Upper lobe of right lung (tissue), 1 donor: ENCODE data around the gene RPL3. TPM values are rescaled to one million over a fixed set of nuclear protein-coding genes. Genes with fewer than 3 reads are reported as not detected.

Experiments
- ATAC-seq: fragments of 200-7000 bp; cut with Tn5 transposase; one replicate; pipeline ENCODE4 v1.9.1; 2020; ENCODE audit warnings: mild to moderate bottlenecking, moderate library complexity
- DNase-seq: peaks from one replicate; pipeline ENCODE4 v3.0.0-alpha.2; 2020
- H3K27ac ChIP-seq: fragments of 200-600 bp; one replicate; pipeline ENCODE4 v1.8.0; 2022
- H3K27me3 ChIP-seq: fragments of 200-600 bp; one replicate; pipeline ENCODE4 v1.8.0; 2022; ENCODE audit warnings: mild to moderate bottlenecking
- H3K36me3 ChIP-seq: fragments of 200-600 bp; one replicate; pipeline ENCODE4 v1.8.0; 2022
- H3K4me1 ChIP-seq: fragments of 200-600 bp; one replicate; pipeline ENCODE4 v1.8.0; 2022
- H3K4me3 ChIP-seq: fragments of 200-600 bp; one replicate; pipeline ENCODE4 v1.8.0; 2022; ENCODE audit warnings: mild to moderate bottlenecking
- H3K9me3 ChIP-seq: fragments of 200-600 bp; one replicate; pipeline ENCODE4 v1.8.0; 2022
- intact Hi-C: fragments of 100-400 bp; cut with DNase I; formaldehyde crosslinking; loops from one replicate; pipeline ENCODE4 v1.11.0; 2022
- total RNA-seq: library from RNA; stranded (reverse); fragmentation: NEBNext Ultra II Directional; extraction: Animal tissue kit (Norgen Biotek cat#: 25700); gene quantifications from one replicate; pipeline ENCODE4 v1.2.1, GENCODE V29; 2021
- TF ChIP-seq, protein P1 (sequence below): fragments of 200-600 bp; IDR thresholded peaks from one replicate; pipeline ENCODE4 v1.8.0; 2022; ENCODE audit warnings: antibody characterized with exemption
- donor health status: DM: no; HTN: yes; CAD: no; lungs with severe emphysema.

Gene RPL3
- total RNA-seq, 1 donor from 2014 or later, result 1,573 TPM

DNA sequence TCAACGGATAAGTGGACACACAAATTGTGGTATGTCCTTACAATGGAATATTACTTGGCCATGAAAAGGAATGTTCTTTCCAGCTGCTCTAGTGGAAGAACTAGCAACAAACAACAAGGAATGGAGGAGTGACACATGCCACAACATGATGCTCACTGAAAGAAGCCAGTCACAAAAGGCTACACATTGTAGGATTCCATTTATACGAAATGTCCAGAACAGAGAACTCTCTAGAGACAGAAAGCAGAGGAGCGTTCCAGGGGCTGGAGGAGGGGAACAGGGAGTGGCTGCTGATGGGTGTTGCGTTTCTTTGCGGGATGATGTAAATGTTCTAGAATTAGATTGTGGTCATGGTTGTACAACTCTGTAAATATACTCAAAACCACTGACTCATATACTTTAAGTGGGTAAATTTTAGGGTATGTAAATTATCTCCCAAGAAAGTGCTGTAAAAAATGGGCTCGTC lies 42.2 kb downstream of the RPL3 start:
- intact Hi-C loops, result no loop called here

DNA sequence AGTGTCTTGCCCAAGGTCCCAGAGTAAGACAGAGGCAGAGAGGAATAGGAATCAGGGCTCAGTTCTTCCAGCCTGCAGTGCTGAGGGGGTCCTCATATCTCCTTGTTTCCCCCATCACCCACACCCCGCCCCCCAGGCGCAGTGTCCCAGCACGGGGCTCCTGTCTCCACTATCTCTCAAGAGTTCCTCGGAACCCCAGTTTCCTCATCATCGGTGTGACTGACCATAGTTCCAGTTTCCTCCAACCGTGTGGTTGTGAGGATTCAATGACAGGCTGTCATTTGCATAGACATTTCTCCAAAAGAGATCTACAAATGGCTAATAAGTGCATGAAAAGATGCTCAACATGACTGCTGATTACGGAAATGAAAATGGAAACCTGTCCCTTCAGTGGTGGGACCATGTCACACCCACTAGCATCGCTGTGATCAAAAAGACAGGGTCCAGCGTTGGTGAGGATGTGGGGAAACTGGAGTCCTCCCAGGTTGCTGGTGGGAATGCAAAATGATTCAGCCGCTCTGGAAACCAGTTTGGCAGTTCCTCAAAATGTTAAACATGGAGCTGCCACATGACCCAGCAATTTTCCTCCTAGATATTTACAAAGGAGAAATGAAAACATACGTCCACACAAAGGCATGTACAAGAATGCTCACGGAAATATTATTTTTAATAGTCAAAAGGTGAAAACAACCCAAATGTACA lies 42.8 kb downstream of the RPL3 start:
- H3K9me3 ChIP-seq, result no peaks in the 10 kb centered on the region
- no peak overlapping the region for H3K27ac ChIP-seq
- DNase-seq (no peak), ATAC-seq (no peak)
- TF ChIP-seq, protein P1, sequence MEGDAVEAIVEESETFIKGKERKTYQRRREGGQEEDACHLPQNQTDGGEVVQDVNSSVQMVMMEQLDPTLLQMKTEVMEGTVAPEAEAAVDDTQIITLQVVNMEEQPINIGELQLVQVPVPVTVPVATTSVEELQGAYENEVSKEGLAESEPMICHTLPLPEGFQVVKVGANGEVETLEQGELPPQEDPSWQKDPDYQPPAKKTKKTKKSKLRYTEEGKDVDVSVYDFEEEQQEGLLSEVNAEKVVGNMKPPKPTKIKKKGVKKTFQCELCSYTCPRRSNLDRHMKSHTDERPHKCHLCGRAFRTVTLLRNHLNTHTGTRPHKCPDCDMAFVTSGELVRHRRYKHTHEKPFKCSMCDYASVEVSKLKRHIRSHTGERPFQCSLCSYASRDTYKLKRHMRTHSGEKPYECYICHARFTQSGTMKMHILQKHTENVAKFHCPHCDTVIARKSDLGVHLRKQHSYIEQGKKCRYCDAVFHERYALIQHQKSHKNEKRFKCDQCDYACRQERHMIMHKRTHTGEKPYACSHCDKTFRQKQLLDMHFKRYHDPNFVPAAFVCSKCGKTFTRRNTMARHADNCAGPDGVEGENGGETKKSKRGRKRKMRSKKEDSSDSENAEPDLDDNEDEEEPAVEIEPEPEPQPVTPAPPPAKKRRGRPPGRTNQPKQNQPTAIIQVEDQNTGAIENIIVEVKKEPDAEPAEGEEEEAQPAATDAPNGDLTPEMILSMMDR, result no peak
- H3K36me3 ChIP-seq, result no peaks in the 10 kb centered on the region
- intact Hi-C loops, result no loop called here
- peaks cover 7% of the 10 kb centered on the region for H3K4me1 ChIP-seq
- no peaks in the 10 kb centered on the region for H3K27me3 ChIP-seq
- no peak overlapping the region for H3K4me3 ChIP-seq

More for the DNA sequence above, 42.2 kb downstream of the RPL3 start:
- DNase-seq, result no peak
- peak; percentile 71 for ATAC-seq
- no peak overlapping the region for H3K27ac ChIP-seq
- peaks cover 13% of the 10 kb centered on the region for H3K4me1 ChIP-seq
- no peak overlapping the region for H3K4me3 ChIP-seq
- no peaks in the 10 kb centered on the region for H3K27me3 ChIP-seq
- no peaks in the 10 kb centered on the region for H3K9me3 ChIP-seq
- TF ChIP-seq, protein P1, result no peak
- H3K36me3 ChIP-seq, result no peaks in the 10 kb centered on the region

DNA sequence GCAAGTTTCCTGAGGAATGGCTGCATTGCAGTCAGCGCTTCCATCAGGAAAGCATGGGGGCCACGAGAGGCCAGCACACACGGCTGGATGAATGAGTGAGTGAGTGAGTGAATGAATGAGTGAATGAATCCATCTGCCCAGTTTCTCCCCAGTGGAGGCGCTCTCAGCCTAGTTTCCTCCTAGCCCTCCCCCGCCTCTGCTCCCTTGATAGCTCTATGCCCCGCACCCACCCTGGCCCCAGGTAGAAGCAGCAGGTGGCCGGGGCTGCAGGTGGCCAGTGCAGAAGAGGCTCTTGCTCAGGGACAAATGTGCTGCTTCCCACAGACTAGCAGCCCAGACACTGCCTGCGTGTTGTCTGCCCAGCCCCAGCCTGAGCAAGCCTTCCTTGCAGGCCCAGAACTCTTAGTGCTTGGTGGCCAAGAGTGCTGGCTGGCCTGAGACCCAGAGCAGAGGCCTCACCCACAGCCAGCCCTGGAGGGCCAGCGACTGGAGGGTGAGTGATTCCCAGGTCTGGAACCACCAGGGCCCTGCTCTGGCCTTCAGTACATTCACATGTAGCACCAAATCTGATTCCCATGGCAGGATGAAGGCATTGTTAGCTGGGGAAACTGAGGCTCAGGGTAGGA lies 43.5 kb downstream of the RPL3 start:
- Histone ChIP-seq H3K36me3 (no peaks in the 10 kb centered on the region), H3K4me3 (no peak overlapping the region), H3K27ac (no peak overlapping the region), H3K9me3 (no peaks in the 10 kb centered on the region), H3K4me1 (peaks cover 6% of the 10 kb centered on the region), H3K27me3 (no peaks in the 10 kb centered on the region)
- no peak for DNase-seq
- TF ChIP-seq, protein P1, result no peak
- intact Hi-C loops, result no loop called here
- no peak for ATAC-seq

DNA sequence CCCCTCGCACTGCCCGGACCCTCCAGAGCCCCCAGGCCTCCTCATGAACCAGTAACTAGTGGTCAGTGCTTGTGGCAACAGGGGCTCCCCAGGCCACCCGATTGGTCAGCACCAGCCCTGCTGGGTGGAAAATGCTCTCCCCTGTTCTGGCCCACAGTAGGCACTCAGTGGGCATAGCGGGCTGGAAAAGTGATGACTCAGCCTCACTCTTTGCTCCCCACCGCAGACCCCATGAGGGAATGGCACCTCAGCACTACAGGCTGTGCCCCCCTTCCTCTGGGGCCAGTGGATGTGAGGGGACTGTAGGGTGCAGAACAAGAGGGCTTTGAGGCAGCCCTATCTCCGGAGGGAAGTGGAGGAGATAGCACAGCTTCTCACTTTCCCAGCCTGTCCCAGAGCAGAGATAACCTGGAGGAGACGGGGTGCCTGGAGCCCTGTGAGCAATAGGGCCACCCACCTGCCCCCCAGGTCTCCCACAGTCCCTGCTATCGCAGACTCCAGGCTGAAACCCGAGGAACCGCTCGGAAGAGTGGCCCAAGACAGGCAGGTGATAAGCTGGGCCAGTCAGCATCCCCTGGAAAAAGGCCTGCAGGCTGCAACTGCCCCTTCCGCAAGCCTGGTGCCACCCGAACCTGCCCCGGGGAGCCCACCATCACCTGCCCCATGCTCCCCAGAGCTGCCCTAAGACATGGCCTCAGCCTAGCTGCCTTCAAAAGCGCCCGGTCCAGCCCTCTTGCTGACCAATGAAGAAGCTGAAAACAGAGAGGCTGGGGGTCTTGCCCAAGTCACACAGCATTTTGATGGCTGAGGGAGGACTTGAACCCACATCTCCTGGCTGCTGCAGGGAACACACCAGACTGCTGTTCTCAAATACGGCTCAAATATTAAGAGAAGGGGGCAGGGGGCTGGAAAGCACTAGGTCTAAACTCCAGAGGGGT lies 45.2 kb downstream of the RPL3 start:
- H3K27me3 ChIP-seq, result no peaks in the 10 kb centered on the region
- ATAC-seq (no peak), DNase-seq (no peak)
- TF ChIP-seq, protein P1, result no peak
- peaks cover 6% of the 10 kb centered on the region for H3K4me1 ChIP-seq
- intact Hi-C loops, result no loop called here
- no peak overlapping the region for H3K4me3 ChIP-seq
- H3K9me3 ChIP-seq, result no peaks in the 10 kb centered on the region
- H3K36me3 ChIP-seq, result no peaks in the 10 kb centered on the region
- H3K27ac ChIP-seq, result no peak overlapping the region

DNA sequence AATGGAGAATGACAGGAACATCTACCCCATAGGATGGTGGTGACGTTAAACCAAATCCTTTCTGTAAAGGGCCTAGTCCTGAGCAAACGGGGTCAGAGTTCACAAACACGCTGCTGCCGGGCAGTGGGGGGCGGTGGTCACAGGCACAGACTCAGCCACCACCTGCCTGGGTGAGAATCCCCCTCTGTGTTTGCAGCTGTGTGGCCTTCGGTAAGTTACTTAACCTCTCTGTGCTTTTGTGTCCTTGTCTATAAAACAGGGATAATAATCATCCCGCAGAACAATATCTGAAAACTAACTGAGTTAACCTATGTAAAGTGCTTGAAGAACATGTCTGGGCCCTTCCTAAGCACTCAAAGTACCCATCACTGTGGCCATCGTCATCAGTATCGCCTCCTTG lies 48.6 kb downstream of the RPL3 start:
- no peaks in the 10 kb centered on the region for H3K9me3 ChIP-seq
- H3K4me3 ChIP-seq, result no peak overlapping the region
- no peak for ATAC-seq
- intact Hi-C loops, result no loop called here
- peaks cover 4% of the 10 kb centered on the region for H3K4me1 ChIP-seq
- no peak overlapping the region for H3K27ac ChIP-seq
- no peaks in the 10 kb centered on the region for H3K36me3 ChIP-seq
- H3K27me3 ChIP-seq, result no peaks in the 10 kb centered on the region
- DNase-seq, result no peak
- TF ChIP-seq, protein P1, result no peak
